HUES6 (cell line): ENCODE data around the gene GAB2.

ENCODE experiments used
- H3K27ac ChIP-seq: 2 replicates; pipeline ENCODE4 v1.7.0; 2013; ENCODE audit warnings: low read depth, mild to moderate bottlenecking, low read length, inconsistent platforms
- H3K27me3 ChIP-seq: 2 replicates; pipeline ENCODE4 v1.6.1; 2013; ENCODE audit warnings: low read length; ENCODE audit not compliant: control insufficient read depth, insufficient read depth
- H3K36me3 ChIP-seq: 2 replicates; pipeline ENCODE4 v1.6.1; 2013; ENCODE audit warnings: low read length; ENCODE audit not compliant: control insufficient read depth, insufficient read depth
- H3K4me1 ChIP-seq: 2 replicates; pipeline ENCODE4 v1.6.1; 2013; ENCODE audit warnings: low read length; ENCODE audit not compliant: control insufficient read depth, insufficient read depth
- H3K4me3 ChIP-seq: 2 replicates; pipeline ENCODE4 v1.5.1; 2013; ENCODE audit warnings: low read depth, low read length
- H3K9ac ChIP-seq: one replicate; pipeline ENCODE4 v1.6.1; 2013; ENCODE audit warnings: mild to moderate bottlenecking, low read length
- H3K9me3 ChIP-seq: 2 replicates; pipeline ENCODE4 v1.6.1; 2013; ENCODE audit warnings: low read depth, low read length; ENCODE audit not compliant: control insufficient read depth, insufficient read depth

The GAB2 gene

GRCh38 chr11:78219493-78220217 lies 198.0 kb downstream of the GAB2 start:
- Histone ChIP-seq H3K4me1 (no peaks in the 10 kb centered on the region), H3K4me3 (no peak overlapping the region), H3K36me3 (peaks cover 64% of the 10 kb centered on the region), H3K27me3 (no peaks in the 10 kb centered on the region), H3K9me3 (no peaks in the 10 kb centered on the region), H3K27ac (no peak overlapping the region), H3K9ac (no peak overlapping the region)

- Histone ChIP-seq H3K27me3 (no peaks in the 10 kb centered on the region), H3K4me1 (no peaks in the 10 kb centered on the region), H3K27ac (no peak overlapping the region), H3K9ac (no peak overlapping the region), H3K36me3 (peaks cover 62% of the 10 kb centered on the region), H3K4me3 (no peak overlapping the region), H3K9me3 (no peaks in the 10 kb centered on the region)
Measured at GRCh38 chr11:78218707-78219492, 198.7 kb downstream of the GAB2 start.

- Histone ChIP-seq H3K36me3 (peaks cover 61% of the 10 kb centered on the region), H3K4me1 (no peaks in the 10 kb centered on the region), H3K9ac (no peak overlapping the region), H3K9me3 (no peaks in the 10 kb centered on the region), H3K27ac (no peak overlapping the region), H3K27me3 (no peaks in the 10 kb centered on the region), H3K4me3 (no peak overlapping the region)
Measured at GRCh38 chr11:78217650-78218541, 199.7 kb downstream of the GAB2 start.

GRCh38 chr11:78216571-78217287 lies 200.9 kb downstream of the GAB2 start:
- Histone ChIP-seq H3K4me3 (no peak overlapping the region), H3K27ac (no peak overlapping the region), H3K9me3 (no peaks in the 10 kb centered on the region), H3K4me1 (no peaks in the 10 kb centered on the region), H3K36me3 (peaks cover 55% of the 10 kb centered on the region), H3K9ac (no peak overlapping the region), H3K27me3 (no peaks in the 10 kb centered on the region)

- Histone ChIP-seq H3K36me3 (peaks cover 47% of the 10 kb centered on the region), H3K27me3 (no peaks in the 10 kb centered on the region), H3K27ac (no peak overlapping the region), H3K4me1 (no peaks in the 10 kb centered on the region), H3K4me3 (no peak overlapping the region), H3K9me3 (no peaks in the 10 kb centered on the region), H3K9ac (no peak overlapping the region)
Measured at GRCh38 chr11:78216021-78216420, 201.6 kb downstream of the GAB2 start.

GRCh38 chr11:78214331-78215194 lies 203.1 kb downstream of the GAB2 start:
- H3K9ac ChIP-seq, result no peak overlapping the region
- H3K4me1 ChIP-seq, result no peaks in the 10 kb centered on the region
- H3K4me3 ChIP-seq, result no peak overlapping the region
- peaks cover 49% of the 10 kb centered on the region for H3K36me3 ChIP-seq
- no peaks in the 10 kb centered on the region for H3K9me3 ChIP-seq
- no peaks in the 10 kb centered on the region for H3K27me3 ChIP-seq
- H3K27ac ChIP-seq, result no peak overlapping the region

- Histone ChIP-seq H3K4me1 (no peaks in the 10 kb centered on the region), H3K4me3 (no peak overlapping the region), H3K36me3 (peaks cover 48% of the 10 kb centered on the region), H3K9me3 (no peaks in the 10 kb centered on the region), H3K27ac (no peak overlapping the region), H3K9ac (no peak overlapping the region), H3K27me3 (no peaks in the 10 kb centered on the region)
Measured at GRCh38 chr11:78213526-78214330, 203.9 kb downstream of the GAB2 start.

GRCh38 chr11:78212586-78213371 lies 204.8 kb downstream of the GAB2 start:
- Histone ChIP-seq H3K27me3 (no peaks in the 10 kb centered on the region), H3K9me3 (no peaks in the 10 kb centered on the region), H3K9ac (no peak overlapping the region), H3K27ac (no peak overlapping the region), H3K4me3 (no peak overlapping the region), H3K4me1 (no peaks in the 10 kb centered on the region), H3K36me3 (peaks cover 50% of the 10 kb centered on the region)

- H3K9ac ChIP-seq, result no peak overlapping the region
- peaks cover 52% of the 10 kb centered on the region for H3K36me3 ChIP-seq
- H3K27me3 ChIP-seq, result no peaks in the 10 kb centered on the region
- H3K27ac ChIP-seq, result no peak overlapping the region
- no peaks in the 10 kb centered on the region for H3K9me3 ChIP-seq
- H3K4me3 ChIP-seq, result no peak overlapping the region
- H3K4me1 ChIP-seq, result no peaks in the 10 kb centered on the region
Measured at GRCh38 chr11:78211565-78211964, 206.1 kb downstream of the GAB2 start.
